A549 treated with CORT108297 at 1 μM for 4 hours (cell line): ENCODE results near the gene RAB1B. TPM values are rescaled to one million over a fixed set of nuclear protein-coding genes. Genes with fewer than 3 reads are reported as not detected.

Experiments
- total RNA-seq: library from RNA; stranded (reverse); fragments of 200-300 nt; extraction: Qiagen RNA extraction; gene quantifications from 5 replicates; pipeline ENCODE4 v1.2.3, GENCODE V29; 2022

Gene RAB1B
- 123 to 151 TPM (median 149 TPM) in 5 replicates for total RNA-seq

DNA sequence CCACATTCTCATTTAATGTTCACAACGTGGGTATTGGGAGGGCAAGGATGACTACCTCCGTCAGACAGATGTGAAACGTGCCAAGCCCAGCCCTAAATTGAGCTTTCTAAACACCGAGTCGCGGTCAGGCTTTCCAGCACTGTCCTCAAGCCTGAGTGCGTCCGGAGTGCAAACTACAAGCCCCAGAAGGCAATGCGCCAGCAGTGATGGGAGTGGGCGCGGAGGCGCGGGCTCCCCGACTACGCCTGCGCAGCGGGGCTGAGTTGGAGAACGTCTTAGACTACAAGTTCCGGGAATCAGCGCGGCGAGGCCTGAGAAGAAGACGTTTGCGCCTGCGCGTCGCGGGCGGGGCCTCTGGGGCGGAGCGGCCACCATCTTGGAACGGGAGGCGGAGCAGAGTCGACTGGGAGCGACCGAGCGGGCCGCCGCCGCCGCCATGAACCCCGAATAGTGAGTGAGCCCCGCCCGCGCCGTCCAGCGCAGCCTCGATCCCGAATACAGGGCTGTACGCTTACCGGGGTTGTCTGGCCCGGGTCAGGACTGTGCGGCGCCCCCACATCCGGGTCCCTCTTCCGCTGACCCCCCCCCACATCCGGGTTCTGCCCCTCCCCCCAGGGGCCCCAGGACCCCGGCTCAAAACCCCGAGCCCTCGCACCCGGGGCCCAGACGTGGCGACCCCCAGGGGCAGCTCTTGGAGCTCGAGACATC is at the start of gene RAB1B:
TSS of gene RAB1B (plus strand) at position 396 of the 708 bp plus-strand sequence. CDS start at position 437, 41 bp downstream.

GRCh38 chr11:66277471-66278362 is 9.3 kb downstream of the RAB1B start, which contains the start of gene CNIH2:
Gene CNIH2 (plus strand): TSS chr11:66278175. CDS start chr11:66278457, 282 bp downstream.

DNA sequence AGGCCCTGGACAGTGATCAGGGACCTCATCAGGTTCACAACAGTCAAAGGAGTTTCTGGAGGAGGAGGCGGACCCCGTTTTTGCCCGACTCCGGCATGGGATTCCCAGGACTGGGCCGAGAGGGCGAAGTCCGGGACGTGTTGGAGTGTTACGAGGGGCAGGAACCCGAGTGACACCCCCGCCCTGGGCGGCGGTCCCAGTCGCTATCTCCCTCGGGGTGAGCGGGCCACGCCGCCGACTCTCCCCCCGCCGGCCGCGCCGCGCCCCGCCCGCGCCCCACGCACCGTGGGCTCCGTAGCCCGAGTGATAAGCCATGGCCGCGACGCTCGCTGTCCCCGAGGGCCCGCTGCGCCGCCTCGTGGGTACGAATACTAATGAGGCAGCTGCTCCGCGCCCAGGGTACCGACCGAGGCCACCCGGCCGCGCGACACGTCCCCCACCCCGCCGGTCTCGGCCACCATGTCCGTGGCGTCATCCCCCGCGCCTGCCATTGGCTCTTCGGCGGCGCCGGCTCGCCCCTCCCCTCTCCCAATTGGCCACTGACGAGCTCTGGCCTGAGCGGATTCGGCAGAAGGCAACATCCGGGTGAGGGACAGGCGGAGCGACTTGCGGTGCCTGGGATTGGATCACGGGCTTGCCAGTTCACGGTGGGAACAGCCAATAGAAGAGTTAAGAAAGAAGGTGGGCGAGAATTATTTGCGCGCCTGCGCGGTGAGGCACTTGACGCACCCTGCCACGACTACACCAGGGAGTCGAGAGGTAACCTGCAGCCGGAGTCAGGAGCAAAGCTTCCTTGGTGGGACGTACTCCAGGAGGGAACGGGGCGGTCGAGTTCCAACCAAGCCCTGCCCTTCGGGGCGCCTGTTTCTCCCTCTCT is 20.5 kb downstream of the RAB1B start, which contains the start of gene YIF1A:
TSS of gene YIF1A (minus strand) at position 473 of the 877 bp plus-strand sequence. CDS start at position 315, 158 bp downstream.

DNA sequence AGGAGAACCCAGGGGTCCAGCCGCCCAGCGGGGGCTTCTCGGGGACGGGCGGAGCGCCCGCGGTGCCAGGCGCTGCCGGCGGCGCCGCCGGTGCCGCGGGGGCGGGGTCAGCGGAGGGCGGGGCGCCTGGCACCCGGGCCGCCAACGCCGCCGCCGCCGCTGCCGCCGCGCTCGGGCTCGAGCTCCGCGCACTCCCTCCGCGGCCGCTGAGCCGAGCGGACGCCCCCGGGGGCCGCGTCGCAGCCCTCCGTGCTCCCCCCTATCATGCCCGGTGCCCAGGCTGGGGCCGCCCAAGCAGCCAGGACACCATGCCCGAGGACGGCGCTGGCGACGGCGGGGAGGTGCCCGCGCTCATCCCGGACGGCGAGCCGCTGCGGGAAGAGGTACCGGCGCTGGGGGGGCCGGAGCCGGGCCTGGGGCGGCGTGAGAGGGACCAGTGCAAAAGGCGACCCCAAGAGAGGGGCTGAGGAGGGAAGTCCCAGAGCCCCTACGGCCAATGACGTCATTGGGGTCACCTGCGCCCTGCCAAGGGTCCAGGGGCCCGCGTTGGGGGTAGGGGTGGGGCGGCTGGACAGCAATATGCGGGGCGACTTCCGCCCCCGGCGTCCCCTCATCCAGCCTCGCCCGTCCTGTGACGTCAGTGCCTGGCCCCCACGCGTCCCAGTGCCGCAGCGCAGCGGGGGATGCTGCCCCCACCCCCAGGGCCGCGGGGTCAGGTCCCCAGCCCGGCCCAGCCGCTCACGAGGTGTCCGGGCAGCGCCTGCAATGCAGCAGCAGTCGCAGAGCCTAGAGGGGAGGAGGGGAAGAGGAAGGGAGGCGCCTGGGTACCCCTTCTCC is 23.5 kb downstream of the RAB1B start, which contains the start of gene TMEM151A:
TSS of gene TMEM151A (plus strand) at position 189 of the 837 bp plus-strand sequence. CDS start at position 309, 120 bp downstream.

DNA sequence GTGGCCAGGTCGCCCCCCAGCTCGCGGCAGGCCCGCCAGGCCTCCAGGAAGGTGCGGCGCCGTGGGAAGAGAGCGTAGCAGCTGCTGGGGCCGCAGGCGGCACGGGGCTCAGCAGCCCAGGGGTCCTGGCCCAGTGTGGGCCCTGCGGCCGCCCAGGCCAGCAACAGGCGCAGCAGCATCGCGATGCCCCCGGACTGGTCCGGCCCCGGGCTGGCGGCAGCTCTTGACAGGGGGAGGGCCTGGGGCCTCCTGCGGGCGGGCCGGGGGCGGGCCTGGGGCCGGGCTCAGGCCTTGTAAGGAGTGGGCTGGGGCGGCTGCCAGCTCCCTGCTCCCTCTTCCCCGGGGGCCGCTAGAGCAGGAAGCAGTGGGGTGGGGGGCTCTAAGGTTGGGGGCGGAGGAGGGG is 48.4 kb downstream of the RAB1B start, which contains the start of gene CD248:
TSS of gene CD248 (minus strand) at position 196 of the 403 bp plus-strand sequence. CDS start at position 179, 17 bp downstream.

Other genes with a start within 250 kb of the RAB1B start
- gene CATSPER1, start 242.2 kb upstream of the RAB1B start, total RNA-seq: 1.4 to 1.9 TPM (median 1.8 TPM) in 5 replicates
- gene GAL3ST3, start 219.5 kb upstream of the RAB1B start, total RNA-seq: not detected in 5 replicates
- gene SF3B2, start 216.3 kb upstream of the RAB1B start, total RNA-seq: 166 to 184 TPM (median 170 TPM) in 5 replicates
- 48.9 to 85.2 TPM (median 76.8 TPM) in 5 replicates for gene PACS1, start 198.4 kb upstream of the RAB1B start, total RNA-seq
- gene KLC2, start 10.9 kb upstream of the RAB1B start, total RNA-seq: 38.4 to 49.2 TPM (median 46.1 TPM) in 5 replicates
- 1.6 to 2.5 TPM (median 2.4 TPM) in 5 replicates for gene CNIH2, start 9.5 kb downstream of the RAB1B start, total RNA-seq
- gene YIF1A, start 20.5 kb downstream of the RAB1B start, total RNA-seq: 94.0 to 127 TPM (median 124 TPM) in 5 replicates
- gene TMEM151A, start 23.3 kb downstream of the RAB1B start, total RNA-seq: 1.8 to 4.6 TPM (median 3.3 TPM) in 5 replicates
- gene CD248, start 48.4 kb downstream of the RAB1B start, total RNA-seq: not detected in 5 replicates
- 28.4 to 46.9 TPM (median 39.6 TPM) in 5 replicates for gene RIN1, start 67.8 kb downstream of the RAB1B start, total RNA-seq
- 81.3 to 101 TPM (median 89.5 TPM) in 5 replicates for gene BRMS1, start 76.5 kb downstream of the RAB1B start, total RNA-seq
- 15.1 to 20.3 TPM (median 19.1 TPM) in 5 replicates for gene B4GAT1, start 79.0 kb downstream of the RAB1B start, total RNA-seq
- 3.1 to 5.3 TPM (median 4.5 TPM) in 5 replicates for gene SLC29A2, start 103.1 kb downstream of the RAB1B start, total RNA-seq
- not detected in 5 replicates for gene NPAS4, start 152.4 kb downstream of the RAB1B start, total RNA-seq
- 91.9 to 118 TPM (median 107 TPM) in 5 replicates for gene MRPL11, start 170.2 kb downstream of the RAB1B start, total RNA-seq
- 4.0 to 6.8 TPM (median 5.9 TPM) in 5 replicates for gene PELI3, start 198.3 kb downstream of the RAB1B start, total RNA-seq
- gene DPP3, start 211.8 kb downstream of the RAB1B start, total RNA-seq: 50.3 to 58.1 TPM (median 55.8 TPM) in 5 replicates
- 8.3 to 10.7 TPM (median 9.6 TPM) in 5 replicates for gene BBS1, start 242.0 kb downstream of the RAB1B start, total RNA-seq